RWPE2 (cell line): ENCODE results near the gene STARD13.

Experiments used
- ATAC-seq: fragments of 200-7000 bp; cut with Tn5 transposase; 3 replicates; pipeline ENCODE4 v1.9.1; 2021; ENCODE audit warnings: low read depth
- DNase-seq: peaks from one replicate; pipeline ENCODE4 v3.0.0-alpha.2; 2020; ENCODE audit warnings: low spot score
- H3K27ac ChIP-seq: fragments of 450-650 bp; 2 replicates; pipeline ENCODE4 v1.5.1; 2017; ENCODE audit warnings: mild to moderate bottlenecking; ENCODE audit not compliant: poor library complexity, severe bottlenecking
- H3K27me3 ChIP-seq: fragments of 250-450 bp; sonication (Bioruptor Pico); 2 replicates; pipeline ENCODE4 v1.5.1; 2021; ENCODE audit warnings: mild to moderate bottlenecking, moderate library complexity; ENCODE audit not compliant: insufficient read depth, poor library complexity, severe bottlenecking
- H3K36me3 ChIP-seq: fragments of 250-450 bp; sonication (Bioruptor Pico); 2 replicates; pipeline ENCODE4 v1.5.1; 2020; ENCODE audit warnings: low read depth, mild to moderate bottlenecking, moderate library complexity
- H3K4me1 ChIP-seq: fragments of 250-450 bp; sonication (Bioruptor Pico); 2 replicates; pipeline ENCODE4 v1.5.1; 2021; ENCODE audit warnings: mild to moderate bottlenecking, moderate library complexity; ENCODE audit not compliant: insufficient read depth, poor library complexity, severe bottlenecking
- H3K4me3 ChIP-seq: fragments of 250-450 bp; sonication (Bioruptor Pico); 2 replicates; pipeline ENCODE4 v1.5.1; 2021; ENCODE audit warnings: mild to moderate bottlenecking, moderate library complexity; ENCODE audit not compliant: severe bottlenecking
- H3K9me3 ChIP-seq: fragments of 250-450 bp; sonication (Bioruptor Pico); 2 replicates; pipeline ENCODE4 v1.5.1; 2021; ENCODE audit warnings: mild to moderate bottlenecking, moderate library complexity; ENCODE audit not compliant: severe bottlenecking
- CTCF ChIP-seq: fragments of 450-650 bp; IDR thresholded peaks from one replicate; pipeline ENCODE4 v1.5.1; 2017; ENCODE audit warnings: mild to moderate bottlenecking, moderate library complexity; ENCODE audit not compliant: poor library complexity, severe bottlenecking

The STARD13 gene

GRCh38 chr13:33105387-33106005 lies 180.1 kb downstream of the STARD13 start:
- H3K36me3 ChIP-seq: peaks cover 34% of the 10 kb centered on the region

GRCh38 chr13:33103457-33103856 lies 182.1 kb downstream of the STARD13 start:
- Histone ChIP-seq H3K27ac (no peak overlapping the region), H3K27me3 (no peaks in the 10 kb centered on the region), H3K4me3 (no peak overlapping the region), H3K36me3 (peaks cover 14% of the 10 kb centered on the region), H3K4me1 (no peaks in the 10 kb centered on the region), H3K9me3 (no peaks in the 10 kb centered on the region)
- TF ChIP-seq CTCF: no peak
- ATAC-seq (no peak), DNase-seq (no peak)

More at GRCh38 chr13:33105387-33106005, 180.1 kb downstream of the STARD13 start:
- Histone ChIP-seq H3K9me3 (no peaks in the 10 kb centered on the region), H3K4me1 (no peaks in the 10 kb centered on the region), H3K27ac (no peak overlapping the region), H3K4me3 (no peak overlapping the region), H3K27me3 (no peaks in the 10 kb centered on the region)
- no peak for TF ChIP-seq CTCF
- ATAC-seq (no peak), DNase-seq (no peak)

- ATAC-seq (no peak), DNase-seq (no peak)
- no peak for TF ChIP-seq CTCF
- Histone ChIP-seq H3K4me3 (no peak overlapping the region), H3K36me3 (peaks cover 4% of the 10 kb centered on the region), H3K27me3 (no peaks in the 10 kb centered on the region), H3K27ac (no peak overlapping the region), H3K9me3 (no peaks in the 10 kb centered on the region), H3K4me1 (no peaks in the 10 kb centered on the region)
Measured at GRCh38 chr13:33101835-33102234, 183.7 kb downstream of the STARD13 start.

GRCh38 chr13:33100886-33101285 lies 184.7 kb downstream of the STARD13 start:
- H3K27me3 ChIP-seq: no peaks in the 10 kb centered on the region
- no peak overlapping the region for H3K4me3 ChIP-seq
- H3K36me3 ChIP-seq: no peaks in the 10 kb centered on the region; the same call in none of the 2 replicates
- ATAC-seq (no peak), DNase-seq (no peak)
- H3K27ac ChIP-seq: no peak overlapping the region
- no peaks in the 10 kb centered on the region for H3K4me1 ChIP-seq
- no peaks in the 10 kb centered on the region for H3K9me3 ChIP-seq
- TF ChIP-seq CTCF: no peak

- H3K27ac ChIP-seq: no peak overlapping the region
- TF ChIP-seq CTCF: no peak
- DNase-seq: no peak
- no peaks in the 10 kb centered on the region for H3K4me1 ChIP-seq
- no peak overlapping the region for H3K4me3 ChIP-seq
- no peaks in the 10 kb centered on the region for H3K9me3 ChIP-seq
- H3K36me3 ChIP-seq: no peaks in the 10 kb centered on the region
- ATAC-seq: no peak
- H3K27me3 ChIP-seq: no peaks in the 10 kb centered on the region
Measured at GRCh38 chr13:33099860-33100259, 185.7 kb downstream of the STARD13 start.
